Loucy (cell line): Measurements from ENCODE around the gene PKP2.

Experiments
- CTCF ChIP-seq: fragments of 200-600 bp; sonication (generic); conservative IDR thresholded peaks from 2 replicates; pipeline ENCODE4 v1.5.1; 2014; ENCODE audit warnings: mild to moderate bottlenecking, antibody characterized with exemption, low read length
- EZH2phosphoT487 ChIP-seq: fragments of 200-600 bp; IDR thresholded peaks from 2 replicates; pipeline ENCODE4 v1.6.1; 2018; ENCODE audit warnings: antibody characterized with exemption, mild to moderate bottlenecking, moderate library complexity, borderline replicate concordance

- TF ChIP-seq CTCF (no peak), EZH2phosphoT487 (no peak)
Measured at GRCh38 chr12:32897687-32898573, 1.4 kb upstream of the PKP2 start.
